NCI-H510A (cell line): ENCODE results near the gene CCIN.

Experiments used
- DNase-seq: peaks from one replicate; lab custom pipeline; 2025; lab: John Stamatoyannopoulos, UW

The CCIN gene

DNA sequence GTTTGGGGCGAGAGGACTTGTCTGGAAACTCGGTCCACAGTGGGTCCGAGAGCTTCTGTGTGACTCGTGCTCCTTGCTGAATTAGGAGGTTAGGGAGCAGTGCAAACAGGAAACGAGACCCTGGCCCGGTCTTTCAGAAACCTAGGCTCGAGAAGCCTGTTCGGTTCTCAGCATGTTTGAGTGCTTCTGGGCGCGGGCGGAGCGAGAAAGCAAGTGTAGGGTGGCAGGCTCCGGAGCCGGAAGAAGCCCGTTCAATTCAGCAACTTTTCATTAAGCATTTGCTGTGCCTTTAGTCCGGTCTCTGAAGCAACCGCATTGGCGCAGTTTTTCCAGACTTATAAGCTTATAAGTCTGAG is 22.1 kb downstream of the CCIN start:
- DNase-seq: no peak

DNA sequence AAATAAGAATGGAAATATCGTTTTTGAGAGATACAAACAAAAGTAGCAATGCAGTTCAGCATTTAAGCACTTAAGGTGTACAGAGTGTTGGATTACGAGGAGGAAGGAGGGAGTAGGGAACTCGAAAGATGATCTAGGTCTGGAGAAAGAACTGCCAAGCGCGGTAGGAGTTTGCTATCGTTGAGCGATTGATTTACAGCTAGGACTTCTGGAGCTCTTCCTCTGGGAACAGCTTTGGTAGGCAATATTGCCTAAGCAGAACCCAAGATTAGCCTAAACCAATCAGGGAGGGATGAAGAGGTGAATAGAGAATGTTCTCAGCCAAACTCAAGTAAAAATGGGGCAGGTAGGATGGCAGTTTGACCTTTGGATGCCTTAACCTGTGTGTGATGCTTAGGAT is 22.5 kb downstream of the CCIN start:
- no peak for DNase-seq

DNA sequence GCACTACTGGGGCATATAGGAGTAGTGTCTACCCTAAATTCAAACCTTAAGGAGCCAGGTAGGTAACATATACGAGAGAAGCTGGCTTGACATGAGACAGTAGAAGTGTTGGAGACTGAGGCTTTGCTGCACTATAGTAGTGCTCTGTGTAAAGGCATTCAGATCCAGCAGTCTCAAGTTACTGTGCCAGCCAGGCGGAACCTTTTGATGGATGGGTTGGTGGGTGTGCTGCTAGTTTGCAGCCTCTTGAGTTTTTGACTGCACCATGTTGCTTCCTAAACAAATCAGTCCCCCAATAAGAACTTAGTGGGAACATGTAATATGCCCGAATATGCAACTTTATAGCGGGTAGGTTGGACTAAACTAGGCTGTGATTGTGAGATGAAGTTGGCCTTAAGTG is 23.0 kb downstream of the CCIN start:
- no peak for DNase-seq

DNA sequence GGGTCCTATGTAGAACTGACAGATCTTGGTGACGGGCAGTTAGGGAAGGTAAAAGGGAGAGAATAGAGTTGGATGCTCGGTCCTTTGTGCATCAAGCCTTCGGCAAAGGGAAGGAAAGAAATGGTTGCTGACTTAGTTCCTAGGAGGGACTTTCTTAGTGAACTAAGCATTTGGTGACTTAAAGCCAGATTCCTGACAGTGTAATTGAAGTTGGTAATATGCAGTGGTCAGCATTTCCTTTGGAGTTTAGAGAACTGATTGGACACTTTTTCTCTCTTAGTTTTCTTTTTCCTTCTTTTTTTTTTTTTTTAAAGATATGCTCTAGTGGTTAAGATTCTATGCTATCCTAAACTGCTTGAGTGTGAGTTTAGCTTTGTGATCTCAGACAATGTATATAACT is 23.8 kb downstream of the CCIN start:
- no peak for DNase-seq

DNA sequence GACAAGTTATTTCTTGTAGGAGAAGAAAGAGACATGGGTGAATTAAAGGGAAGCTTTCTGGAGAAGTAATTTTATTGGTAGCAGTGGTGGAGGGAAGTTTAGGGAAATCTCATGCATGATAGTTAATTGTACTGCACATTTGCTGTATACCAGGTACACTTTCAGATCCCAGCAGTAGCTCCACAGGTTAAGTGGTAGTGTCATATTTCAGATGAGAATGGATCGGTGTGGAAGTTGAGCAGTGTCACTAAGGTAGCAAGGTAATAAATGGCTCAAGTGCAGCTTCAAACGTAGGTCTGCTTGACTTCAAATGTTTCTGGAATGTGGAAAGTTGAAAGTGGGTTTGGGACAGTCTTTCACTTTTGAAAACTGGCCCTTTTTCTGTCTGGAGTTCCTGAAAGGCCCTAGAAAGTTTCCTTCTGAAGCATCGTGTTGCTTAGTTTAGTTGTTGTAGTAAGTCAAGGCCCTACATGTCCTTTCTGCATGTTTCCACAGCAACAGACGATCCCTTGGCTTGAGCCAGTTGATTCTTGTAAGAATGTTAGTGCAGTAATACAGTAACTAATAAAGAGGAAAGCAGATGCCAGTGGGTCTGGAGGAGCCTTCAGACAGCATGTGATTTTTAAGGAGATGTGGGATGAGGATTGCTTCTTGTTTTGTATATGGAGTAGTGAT is 25.3 kb downstream of the CCIN start:
- DNase-seq: no peak

DNA sequence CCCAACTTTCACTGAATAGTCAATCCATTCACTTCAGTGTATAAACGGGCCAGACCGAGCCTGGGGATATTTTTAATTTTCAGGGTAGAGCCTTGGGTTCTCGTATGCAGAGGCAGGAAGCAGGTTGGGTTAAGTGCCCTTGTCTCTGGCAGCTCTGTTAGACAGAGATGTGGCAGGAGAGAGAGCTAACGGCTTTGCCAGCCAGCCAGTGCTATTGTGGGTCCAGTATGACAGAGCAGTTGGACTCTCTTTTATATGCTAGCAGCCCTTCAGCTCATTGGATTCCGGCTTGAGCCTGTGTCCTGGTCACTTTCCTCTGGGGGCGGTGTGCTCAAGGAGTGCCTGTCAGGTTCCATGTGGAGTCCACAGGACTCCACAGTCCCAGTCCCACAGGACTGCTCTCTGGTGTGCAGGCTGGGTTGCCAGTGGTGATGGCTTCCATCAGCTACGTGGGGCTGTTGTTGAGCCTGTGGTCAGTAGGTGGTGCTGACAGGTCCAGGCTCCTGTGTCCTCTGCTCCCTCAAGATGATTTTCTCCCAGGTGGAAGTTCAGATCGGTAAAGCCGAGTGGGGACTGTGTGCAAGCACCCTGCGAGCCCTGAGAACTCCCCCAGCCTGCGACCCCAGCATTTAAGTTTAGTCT is 35.8 kb downstream of the CCIN start:
- DNase-seq: no peak

DNA sequence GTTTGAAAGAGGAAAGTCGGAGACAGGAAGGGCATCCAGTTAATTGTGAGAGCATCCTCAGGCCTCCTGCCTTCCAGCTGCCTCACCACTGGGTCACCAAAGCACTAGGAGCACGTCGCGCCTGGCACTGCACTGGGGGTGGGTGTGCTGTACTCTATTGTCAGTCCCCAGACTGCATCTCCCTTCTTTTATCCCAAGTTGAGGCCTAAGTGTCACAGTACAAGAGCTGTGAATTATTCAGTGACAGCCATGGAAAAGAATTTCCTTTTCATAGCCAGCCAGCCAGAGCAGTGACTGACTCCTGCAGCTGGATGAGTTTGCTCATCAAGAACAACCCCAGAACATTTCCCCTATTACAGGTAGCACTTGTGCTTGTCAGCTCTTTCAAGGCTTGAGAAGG is 37.8 kb downstream of the CCIN start:
- DNase-seq: no peak

DNA sequence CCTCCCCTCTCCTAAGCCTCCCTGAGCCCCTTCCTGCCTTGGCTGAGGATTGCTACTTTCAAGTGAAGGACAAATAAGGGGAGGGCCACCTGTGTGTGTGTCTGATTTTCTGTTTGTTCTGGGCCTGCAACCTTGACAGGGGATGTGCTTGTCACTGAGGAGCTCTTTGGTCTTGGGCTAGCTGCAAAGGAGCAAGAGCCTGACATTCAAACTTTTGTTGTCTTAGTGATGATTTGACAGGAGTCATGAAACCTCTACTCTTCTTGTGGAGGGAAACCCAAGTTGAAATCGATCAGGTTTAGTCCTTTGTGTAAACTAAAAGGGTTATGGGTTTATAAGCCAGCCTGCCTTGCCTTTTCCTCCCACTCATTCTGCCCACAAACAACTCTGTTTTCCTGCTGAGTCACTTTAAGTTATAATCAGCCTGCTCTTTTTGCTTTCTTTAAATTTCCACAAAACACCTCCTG is 38.4 kb downstream of the CCIN start:
- no peak for DNase-seq

DNA sequence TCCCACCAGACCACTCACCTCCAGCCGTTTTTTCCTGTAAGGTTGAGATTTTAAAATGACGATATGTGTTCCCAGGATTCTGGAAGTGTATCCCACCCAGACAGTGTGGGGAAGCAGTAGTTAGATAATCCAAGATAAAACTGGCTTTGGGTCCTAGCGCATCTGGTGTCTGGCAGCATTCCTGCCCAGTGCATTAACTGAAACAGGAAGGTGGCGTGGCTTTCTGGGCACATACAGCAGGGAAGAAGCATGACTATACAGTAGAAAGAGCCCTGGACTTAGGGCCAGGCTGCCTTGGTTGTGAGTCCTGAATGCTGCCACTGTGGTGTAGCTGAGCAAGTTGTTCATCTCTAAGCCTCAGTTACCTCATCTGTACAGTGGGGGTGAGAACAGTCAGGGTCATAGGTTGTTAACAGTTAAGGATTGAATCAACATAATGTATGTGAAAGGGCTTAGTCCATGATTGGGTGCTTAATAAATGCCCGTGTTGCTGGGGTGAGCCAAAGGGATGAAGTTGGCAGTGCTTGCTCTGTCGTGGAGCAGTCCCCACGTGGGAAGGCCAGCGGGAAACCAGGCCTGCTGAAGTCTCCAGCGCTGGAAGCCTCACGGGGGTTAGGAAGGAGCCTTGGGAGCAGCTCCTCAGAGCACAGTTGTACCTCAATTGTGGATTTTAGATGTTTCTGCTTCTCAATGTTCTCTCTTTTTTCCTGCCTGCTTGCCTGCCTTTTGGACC is 39.5 kb downstream of the CCIN start:
- DNase-seq: no peak

DNA sequence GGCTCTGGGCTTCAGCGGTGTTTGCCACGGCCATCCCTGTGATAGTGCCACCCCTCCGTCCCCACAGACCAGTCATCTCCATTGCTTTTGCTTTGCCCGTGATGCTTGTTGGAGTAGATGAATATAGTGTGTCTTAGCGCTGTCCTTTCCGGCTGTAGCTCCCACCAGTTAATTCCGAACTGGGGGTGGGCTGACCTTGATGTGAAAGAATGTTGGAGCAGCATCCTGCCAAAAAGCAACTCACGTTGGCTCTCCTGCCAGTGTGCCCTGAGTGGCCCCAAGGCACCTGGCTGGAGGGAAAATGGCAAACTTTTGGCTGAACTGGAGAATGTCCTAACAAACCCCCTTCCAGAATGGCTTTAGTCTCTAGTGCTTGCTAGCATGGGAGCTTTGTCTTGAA is 41.5 kb downstream of the CCIN start:
- DNase-seq: no peak

DNA sequence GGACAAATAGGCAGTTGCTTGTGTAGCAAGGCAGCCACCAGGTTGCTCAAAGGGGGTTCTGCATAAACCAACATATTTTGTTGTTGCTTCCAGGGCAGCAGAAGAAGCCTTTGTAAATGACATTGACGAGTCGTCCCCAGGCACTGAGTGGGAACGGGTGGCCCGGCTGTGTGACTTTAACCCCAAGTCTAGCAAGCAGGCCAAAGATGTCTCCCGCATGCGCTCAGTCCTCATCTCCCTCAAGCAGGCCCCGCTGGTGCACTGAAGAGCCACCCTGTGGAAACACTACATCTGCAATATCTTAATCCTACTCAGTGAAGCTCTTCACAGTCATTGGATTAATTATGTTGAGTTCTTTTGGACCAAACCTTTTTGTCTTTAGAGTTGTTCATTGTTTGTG is 42.3 kb downstream of the CCIN start:
- DNase-seq: no peak

DNA sequence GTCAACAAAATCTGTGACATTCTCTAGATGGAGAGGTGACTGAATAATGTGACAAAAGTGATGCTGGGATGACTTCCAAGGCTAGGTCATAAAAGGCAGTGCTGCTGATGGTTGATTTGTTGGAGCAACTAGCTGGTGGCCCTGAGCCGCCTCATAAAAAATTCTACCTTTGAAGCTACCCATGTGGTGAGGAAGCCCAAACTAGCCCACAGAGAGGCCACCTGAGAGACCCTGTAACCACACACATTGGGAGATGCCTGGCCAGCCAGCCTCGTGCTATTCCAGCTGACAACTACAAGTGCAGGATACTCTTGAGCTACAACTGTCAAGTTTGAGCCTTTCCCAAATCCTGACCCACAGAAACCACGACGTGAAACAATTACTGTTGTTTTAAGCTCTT is 44.2 kb downstream of the CCIN start:
- DNase-seq: no peak

DNA sequence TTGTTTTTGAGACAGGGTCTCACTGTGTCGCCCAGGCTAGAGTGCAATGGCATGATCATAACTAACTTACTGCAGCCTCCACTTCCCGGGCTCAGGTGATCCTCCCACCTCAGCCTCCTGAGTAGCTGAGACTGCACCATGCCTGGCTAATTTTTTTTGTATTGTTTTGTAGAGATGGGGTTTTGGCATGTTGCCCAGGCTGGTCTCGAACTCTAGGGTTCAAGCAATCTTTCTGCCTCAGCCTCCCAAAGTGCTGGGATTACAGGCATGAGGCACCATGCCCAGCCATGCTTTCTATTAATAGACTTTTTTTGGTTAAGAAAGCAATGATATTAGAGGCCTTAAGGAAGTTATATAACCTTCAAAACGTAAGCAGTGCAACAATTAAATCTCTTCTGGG is 44.8 kb downstream of the CCIN start:
- DNase-seq: no peak

DNA sequence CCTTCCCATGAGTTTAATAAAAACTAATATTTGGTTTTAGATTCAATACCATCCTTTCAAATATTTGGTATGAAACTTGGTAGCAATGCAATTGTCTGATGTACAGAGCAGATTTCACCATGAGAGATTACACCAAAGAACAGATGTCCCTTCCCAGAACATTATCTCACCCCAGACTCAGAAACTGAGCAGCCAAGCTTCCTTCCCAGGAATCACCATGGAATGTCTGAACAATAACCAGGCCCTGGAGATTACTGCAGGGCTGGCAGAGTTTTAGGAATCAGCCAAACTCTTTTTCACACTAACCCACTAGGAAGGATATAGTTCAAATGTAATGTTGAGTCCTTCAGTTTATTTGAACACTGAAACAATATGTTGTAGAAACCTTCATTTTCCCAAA is 45.4 kb downstream of the CCIN start:
- DNase-seq: no peak

DNA sequence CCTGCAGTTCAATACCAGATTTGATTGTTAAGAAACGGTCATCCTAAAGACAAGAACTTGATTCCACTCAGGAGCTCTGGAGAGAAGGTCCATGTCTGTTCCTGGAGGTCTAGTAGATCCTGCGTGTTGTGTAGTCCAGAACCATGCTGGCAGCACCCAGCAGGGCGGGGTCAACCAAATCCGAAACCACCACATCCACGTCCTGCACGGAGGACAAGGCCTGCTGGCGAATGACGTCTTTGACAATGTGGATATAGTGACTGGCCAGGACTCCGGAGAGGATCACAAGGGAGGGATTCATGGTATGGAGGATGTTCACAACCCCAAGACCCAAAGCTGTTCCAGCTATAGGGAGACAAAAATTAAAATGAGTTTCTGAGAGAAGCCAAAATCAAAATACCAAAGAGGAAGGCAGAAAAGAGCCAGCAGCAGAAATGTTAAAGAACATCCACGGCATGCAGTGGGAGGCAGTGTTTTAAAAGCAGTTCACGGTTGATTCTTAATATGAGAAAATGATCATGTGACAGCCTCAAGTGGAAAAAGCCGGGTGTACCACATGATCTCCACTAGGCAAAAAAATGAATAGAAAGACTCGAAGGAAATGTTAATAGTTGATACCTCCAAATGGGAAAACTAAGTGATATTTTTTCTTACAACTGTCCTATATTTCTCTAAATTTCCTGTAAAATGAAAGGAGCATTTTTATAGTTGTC is 48.2 kb downstream of the CCIN start:
- DNase-seq: no peak

DNA sequence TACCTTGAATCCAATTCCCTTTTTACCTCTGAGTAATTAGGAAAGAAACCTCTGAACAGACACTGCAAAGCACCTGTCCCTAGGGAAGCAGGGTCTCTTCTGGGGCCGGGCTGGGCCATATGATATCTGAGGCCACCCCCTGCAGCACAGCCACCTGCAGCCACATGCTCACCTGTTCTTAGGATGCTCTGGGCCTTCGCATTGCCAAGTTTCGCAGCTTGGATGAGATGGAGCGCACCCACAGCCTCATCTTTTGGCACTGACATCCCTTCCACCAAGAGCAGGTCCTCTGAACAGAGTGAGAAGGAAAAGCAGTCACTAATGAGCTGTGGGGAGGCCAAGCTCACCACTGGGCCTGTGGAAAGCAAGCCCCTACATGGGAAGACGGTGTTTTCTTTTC is 48.8 kb downstream of the CCIN start:
- no peak for DNase-seq

DNA sequence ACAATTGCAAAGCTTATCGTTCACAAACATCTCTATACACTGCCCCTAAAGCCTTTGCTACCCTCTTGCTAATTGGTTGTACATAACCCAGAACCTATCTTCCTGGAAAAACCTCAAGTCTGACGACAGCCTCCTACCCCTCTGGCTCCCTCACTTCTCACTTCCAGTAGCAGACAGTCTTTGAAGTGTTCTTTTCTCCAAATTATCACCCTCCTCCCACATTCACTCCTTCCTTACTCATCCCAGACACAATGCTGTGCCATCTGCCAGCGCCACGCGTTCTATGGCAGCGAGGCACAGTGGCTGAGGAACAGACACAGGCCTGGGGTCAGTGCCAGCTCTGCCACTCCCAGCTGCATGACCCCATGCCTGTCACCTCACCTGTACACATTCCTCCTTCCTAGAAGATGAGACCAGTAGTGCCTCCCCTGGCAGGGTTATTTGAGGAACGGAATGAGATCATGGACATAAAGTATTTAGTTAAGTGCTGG is 49.3 kb downstream of the CCIN start:
- DNase-seq: no peak
